Fibroblast of pulmonary artery (primary cell): Measurements from ENCODE around the gene DHX40.
A peak's percentile ranks its signal among the peaks of the same experiment; 100 is the strongest.
"Not testable (repeated sequence)": the region's sequence is repeated elsewhere in the genome, so short reads cannot be mapped to it uniquely, and the experiment has no call there.

ENCODE experiments used
- DNase-seq: peaks from one replicate; pipeline ENCODE4 v3.0.0-alpha.2; 2010; ENCODE audit warnings: low read depth
- H3K4me3 ChIP-seq: replicated peaks from 2 replicates; pipeline ENCODE4 v1.5.1; 2011; ENCODE audit warnings: low read depth, mild to moderate bottlenecking, control low read depth, low read length, moderate library complexity
- TF ChIP-seq, protein P1 (sequence below): IDR thresholded peaks from 2 replicates; pipeline ENCODE4 v1.5.1; 2011; ENCODE audit warnings: mild to moderate bottlenecking, control low read depth, low read length, inconsistent platforms; ENCODE audit errors: missing control alignments

DHX40 gene

DNA sequence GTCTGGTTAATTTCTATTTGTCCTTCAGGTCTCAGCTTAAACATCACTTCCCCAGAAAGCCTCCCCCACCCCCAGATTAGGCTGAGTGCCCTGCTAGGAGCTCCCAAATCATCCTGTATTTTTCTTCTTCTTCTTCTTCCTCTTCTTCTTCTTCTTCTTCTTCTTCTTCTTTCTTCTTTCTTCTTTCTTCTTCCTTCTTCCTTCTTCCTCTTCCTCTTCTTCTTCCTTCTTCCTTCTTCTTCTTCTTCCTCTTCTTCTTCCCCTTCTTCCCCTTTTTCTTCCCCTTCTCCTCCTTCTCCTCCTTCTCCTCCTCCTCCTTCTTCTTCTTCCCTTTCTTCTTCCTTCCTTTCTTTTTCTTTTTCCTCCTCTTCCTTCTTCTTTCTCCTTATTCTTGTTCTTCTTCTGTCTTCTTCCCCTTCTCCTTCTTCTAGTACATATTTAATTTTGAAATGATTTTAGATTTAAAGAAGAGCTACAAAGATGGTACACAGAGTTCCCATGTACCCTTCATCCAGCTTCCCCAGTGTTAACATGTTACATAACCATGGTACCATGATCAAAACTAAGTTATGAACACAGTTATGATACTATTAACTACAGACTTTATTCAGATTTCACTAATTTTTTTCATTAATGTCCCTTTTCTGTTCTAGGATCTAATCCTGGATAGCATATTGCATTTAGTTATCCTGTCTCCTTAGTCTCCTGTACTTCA lies 27.1 kb upstream of the DHX40 start:
- TF ChIP-seq, protein P1, sequence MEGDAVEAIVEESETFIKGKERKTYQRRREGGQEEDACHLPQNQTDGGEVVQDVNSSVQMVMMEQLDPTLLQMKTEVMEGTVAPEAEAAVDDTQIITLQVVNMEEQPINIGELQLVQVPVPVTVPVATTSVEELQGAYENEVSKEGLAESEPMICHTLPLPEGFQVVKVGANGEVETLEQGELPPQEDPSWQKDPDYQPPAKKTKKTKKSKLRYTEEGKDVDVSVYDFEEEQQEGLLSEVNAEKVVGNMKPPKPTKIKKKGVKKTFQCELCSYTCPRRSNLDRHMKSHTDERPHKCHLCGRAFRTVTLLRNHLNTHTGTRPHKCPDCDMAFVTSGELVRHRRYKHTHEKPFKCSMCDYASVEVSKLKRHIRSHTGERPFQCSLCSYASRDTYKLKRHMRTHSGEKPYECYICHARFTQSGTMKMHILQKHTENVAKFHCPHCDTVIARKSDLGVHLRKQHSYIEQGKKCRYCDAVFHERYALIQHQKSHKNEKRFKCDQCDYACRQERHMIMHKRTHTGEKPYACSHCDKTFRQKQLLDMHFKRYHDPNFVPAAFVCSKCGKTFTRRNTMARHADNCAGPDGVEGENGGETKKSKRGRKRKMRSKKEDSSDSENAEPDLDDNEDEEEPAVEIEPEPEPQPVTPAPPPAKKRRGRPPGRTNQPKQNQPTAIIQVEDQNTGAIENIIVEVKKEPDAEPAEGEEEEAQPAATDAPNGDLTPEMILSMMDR, result no peak
- no peak overlapping the region for H3K4me3 ChIP-seq
- no peak for DNase-seq

DNA sequence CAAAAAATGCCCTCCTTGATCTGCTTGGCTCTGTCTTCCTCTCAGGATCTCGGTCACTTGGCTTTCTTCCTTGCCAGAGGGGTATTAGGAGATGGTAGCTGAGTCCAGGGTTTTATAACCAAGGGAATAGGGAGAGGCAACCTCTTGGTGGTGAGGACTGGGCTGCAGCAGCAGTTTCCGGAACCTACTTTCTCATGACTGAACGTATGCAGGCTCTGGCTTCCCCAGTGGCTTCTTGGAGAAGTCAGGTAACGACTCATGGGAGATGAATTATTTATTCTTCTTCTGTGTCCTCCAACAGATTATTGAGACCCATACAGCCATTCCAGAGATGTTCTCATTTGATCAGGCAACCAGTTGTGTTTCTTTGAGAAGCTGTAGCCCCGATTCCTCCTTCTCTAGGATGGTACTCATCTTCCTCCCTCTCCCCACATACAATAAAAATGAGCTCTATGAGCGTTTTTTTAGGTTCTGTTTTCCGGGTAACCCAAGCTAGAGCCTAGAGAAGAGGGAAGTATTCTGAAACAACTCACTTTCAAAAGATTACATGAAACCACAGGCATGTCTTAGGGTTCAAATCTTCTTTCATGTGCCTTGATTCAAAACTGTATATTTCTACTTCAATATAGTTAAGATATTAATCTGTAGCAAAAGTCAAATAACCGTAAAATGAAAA lies 22.3 kb upstream of the DHX40 start:
- TF ChIP-seq, protein P1, result no peak
- no peak overlapping the region for H3K4me3 ChIP-seq
- DNase-seq, result no peak

DNA sequence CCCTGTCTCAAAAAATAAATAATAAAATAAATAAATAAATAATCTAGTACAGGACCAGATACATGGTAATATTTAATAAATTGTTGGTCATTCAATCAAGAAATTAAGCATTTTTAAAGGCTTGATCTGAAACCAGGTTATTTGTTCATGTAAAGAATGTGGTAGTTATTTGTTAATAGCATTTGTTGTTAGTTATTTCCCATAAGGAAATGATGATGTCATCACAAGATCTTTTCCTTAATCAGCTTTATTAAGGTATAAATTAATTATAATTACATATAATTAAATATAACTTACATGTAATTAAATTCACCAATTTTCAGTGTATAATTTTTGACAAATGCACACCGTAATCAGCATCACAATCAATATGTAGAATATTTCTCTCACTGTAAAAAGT lies 19.5 kb upstream of the DHX40 start:
- no peak for DNase-seq
- no peak overlapping the region for H3K4me3 ChIP-seq
- TF ChIP-seq, protein P1, result no peak

DNA sequence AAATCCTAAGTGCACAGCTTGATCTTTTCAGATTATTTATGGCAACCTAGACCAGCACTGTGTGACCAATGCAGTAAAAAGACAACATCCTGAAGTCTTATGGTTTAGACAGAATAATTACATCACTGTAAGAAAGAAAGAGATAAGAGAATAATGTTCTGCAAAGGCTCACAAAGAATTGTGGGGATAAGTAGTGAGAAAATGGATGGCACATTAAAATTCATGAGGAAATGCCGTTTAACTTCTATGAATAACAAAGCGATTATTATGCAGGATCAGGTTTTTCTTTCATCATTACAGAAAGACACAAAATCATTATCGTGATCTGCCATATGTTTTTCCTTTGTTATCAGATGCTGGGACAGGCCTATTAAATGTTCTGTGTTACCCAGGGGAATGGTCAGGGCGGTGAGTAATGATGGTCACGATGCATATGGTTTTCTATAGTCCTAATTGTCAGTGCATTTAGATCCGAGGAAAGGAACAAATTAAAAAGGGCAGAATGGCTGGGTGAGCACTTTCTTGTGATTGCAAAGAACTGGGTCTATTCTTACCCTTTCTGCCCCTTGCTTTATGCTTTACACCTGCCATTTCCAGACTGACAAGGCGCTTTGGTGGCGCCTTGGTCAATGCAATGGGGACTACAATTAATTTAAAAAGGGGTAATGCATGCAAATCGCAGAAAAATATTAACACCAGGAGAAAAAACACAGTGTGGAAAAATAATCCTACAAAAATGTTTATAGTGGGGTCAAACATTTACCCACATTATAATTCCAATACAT lies 18.1 kb upstream of the DHX40 start:
- no peak overlapping the region for H3K4me3 ChIP-seq
- DNase-seq, result peak; percentile 28
- TF ChIP-seq, protein P1, result no peak

DNA sequence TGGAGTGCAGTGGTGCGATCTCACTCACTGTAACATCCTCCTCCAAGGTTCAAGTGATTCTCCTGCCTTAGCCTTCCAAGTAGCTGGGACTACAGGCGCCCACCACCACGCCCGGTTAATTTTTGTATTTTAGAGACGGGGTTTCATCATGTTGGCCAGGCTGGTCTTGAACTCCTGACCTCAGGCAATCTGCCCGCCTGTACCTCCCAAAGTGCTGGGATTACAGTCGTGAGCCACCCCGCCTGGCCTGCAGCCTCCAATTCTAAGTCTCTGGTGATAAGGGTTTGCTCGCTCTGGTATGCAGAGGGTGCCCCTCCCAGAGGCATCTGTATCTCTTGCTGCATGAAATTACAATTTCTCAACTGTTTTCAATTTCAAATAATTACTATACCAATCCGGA lies 16.4 kb upstream of the DHX40 start:
- DNase-seq, result not testable (repeated sequence)

DNA sequence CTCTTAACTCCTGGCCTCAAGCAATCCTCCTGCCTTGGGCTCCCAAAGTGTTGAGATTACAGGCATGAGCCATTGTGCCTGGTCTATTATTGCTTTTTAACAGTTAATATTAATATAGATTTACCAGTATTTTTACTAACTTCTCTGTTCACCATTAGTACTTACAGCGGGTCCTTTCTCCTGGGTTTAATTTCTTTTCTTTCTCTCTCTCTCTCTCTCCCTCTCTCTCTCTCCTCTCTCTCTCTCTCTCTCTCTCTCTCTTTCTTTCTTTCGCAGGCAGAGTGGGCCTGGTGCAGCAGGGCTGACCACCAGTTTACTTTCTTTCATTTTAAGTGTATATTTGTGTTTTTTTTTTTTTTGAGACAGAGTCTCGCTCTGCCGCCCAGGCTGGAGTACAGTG lies 14.7 kb upstream of the DHX40 start:
- no peak for DNase-seq
- TF ChIP-seq, protein P1, result no peak
- H3K4me3 ChIP-seq, result no peak overlapping the region

More for the DNA sequence above, 16.4 kb upstream of the DHX40 start:
- H3K4me3 ChIP-seq, result not testable (repeated sequence)

DNA sequence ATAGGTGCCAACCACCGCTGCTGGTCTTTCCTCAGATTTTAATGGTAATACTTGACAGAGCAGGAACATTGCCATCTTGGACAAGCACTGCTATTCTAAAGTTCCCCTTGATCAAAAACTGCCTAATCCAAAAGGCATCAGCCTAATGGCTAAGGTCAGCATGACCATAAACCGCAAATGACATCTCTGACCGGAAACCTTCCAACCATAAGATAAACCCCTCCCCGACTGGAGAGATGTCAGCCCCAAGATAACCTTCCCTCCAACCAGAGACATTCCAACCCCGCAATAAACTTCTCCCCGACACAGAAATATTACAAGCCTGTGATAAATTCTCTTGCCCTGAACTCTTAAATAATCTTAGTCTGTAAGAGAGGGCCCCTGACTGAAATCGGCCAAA lies 7.4 kb upstream of the DHX40 start:
- no peak for DNase-seq
- TF ChIP-seq, protein P1, result no peak
- no peak overlapping the region for H3K4me3 ChIP-seq
